ENCODE results near the gene FBXO34. TPM values are rescaled to one million over a fixed set of nuclear protein-coding genes. Genes with fewer than 3 reads are reported as not detected.

The FBXO34 gene
- 10 to 100 TPM; 18.7 to 26.1 TPM for total RNA-seq

GRCh38 chr14:55270832-55271571 lies at the start of gene FBXO34:
Gene FBXO34, plus strand, starts transcription at chr14:55271421. Its CDS starts 78,970 bp downstream, at chr14:55350391.
- Mint-ChIP-seq H3K27ac (peak within 1 kb of the TSS; percentile 52 to 94), H3K9me3 (no peaks in the 10 kb centered on the region), H3K4me1 (ENCODE audit: low read depth in 2 of 2) (peaks cover 29 to 30% of the 10 kb centered on the region in 2 donors), H3K4me3 (peak within 1 kb of the TSS; percentile 91), H3K27me3 (no peaks in the 10 kb centered on the region), H3K36me3 (no peaks in the 10 kb centered on the region)
- ATAC-seq, result peak; percentile 94 to 95
- DNase-seq (ENCODE audit: low spot score), result peak; percentile 98

GRCh38 chr14:55221968-55222367 lies 49.3 kb upstream of the FBXO34 start:
- DNase-seq (ENCODE audit: low spot score) (no peak), ATAC-seq (no peak)
- H3K4me1 Mint-ChIP-seq (ENCODE audit: low read depth in 2 of 2), result no peaks in the 10 kb centered on the region
- no peak overlapping the region for H3K4me3 Mint-ChIP-seq
- H3K36me3 Mint-ChIP-seq, result peaks cover 6% of the 10 kb centered on the region
- H3K27me3 Mint-ChIP-seq, result peaks cover 9 to 13% of the 10 kb centered on the region in 2 donors
- H3K9me3 Mint-ChIP-seq, result peaks cover 3% of the 10 kb centered on the region
- H3K27ac Mint-ChIP-seq, result no peak overlapping the region

- no peaks in the 10 kb centered on the region for H3K4me1 Mint-ChIP-seq (ENCODE audit: low read depth in 2 of 2)
- H3K9me3 Mint-ChIP-seq, result peaks cover 3% of the 10 kb centered on the region
- DNase-seq (ENCODE audit: low spot score) (no peak), ATAC-seq (no peak)
- peaks cover 11% of the 10 kb centered on the region for H3K36me3 Mint-ChIP-seq
- no peak overlapping the region for H3K4me3 Mint-ChIP-seq
- peaks cover 9 to 16% of the 10 kb centered on the region in 2 donors for H3K27me3 Mint-ChIP-seq
- no peak overlapping the region for H3K27ac Mint-ChIP-seq
Measured at GRCh38 chr14:55223364-55223763, 47.9 kb upstream of the FBXO34 start.

- H3K36me3 Mint-ChIP-seq, result peaks cover 11% of the 10 kb centered on the region
- H3K4me3 Mint-ChIP-seq, result no peak overlapping the region
- no peak for ATAC-seq
- H3K27ac Mint-ChIP-seq, result no peak overlapping the region
- H3K9me3 Mint-ChIP-seq, result peaks cover 3% of the 10 kb centered on the region
- no peak for DNase-seq (ENCODE audit: low spot score)
- H3K4me1 Mint-ChIP-seq (ENCODE audit: low read depth in 2 of 2), result no peaks in the 10 kb centered on the region
- peaks cover 9 to 10% of the 10 kb centered on the region in 2 donors for H3K27me3 Mint-ChIP-seq
Measured at GRCh38 chr14:55228261-55228660, 43.0 kb upstream of the FBXO34 start.

- Mint-ChIP-seq H3K36me3 (no peaks in the 10 kb centered on the region), H3K27me3 (peaks cover 16 to 22% of the 10 kb centered on the region in 2 donors), H3K4me1 (ENCODE audit: low read depth in 2 of 2) (no peaks in the 10 kb centered on the region), H3K4me3 (no peak overlapping the region), H3K27ac (no peak overlapping the region), H3K9me3 (no peaks in the 10 kb centered on the region)
- ATAC-seq, result no peak
- no peak for DNase-seq (ENCODE audit: low spot score)
Measured at GRCh38 chr14:55233591-55233990, 37.6 kb upstream of the FBXO34 start.

- no peaks in the 10 kb centered on the region for H3K36me3 Mint-ChIP-seq
- H3K4me1 Mint-ChIP-seq (ENCODE audit: low read depth in 2 of 2), result peaks cover 4% of the 10 kb centered on the region in 2 donors
- H3K27ac Mint-ChIP-seq, result no peak overlapping the region
- H3K27me3 Mint-ChIP-seq, result peaks cover 29 to 33% of the 10 kb centered on the region in 2 donors
- no peaks in the 10 kb centered on the region for H3K9me3 Mint-ChIP-seq
- DNase-seq (ENCODE audit: low spot score) (no peak), ATAC-seq (no peak)
- H3K4me3 Mint-ChIP-seq, result no peak overlapping the region
Measured at GRCh38 chr14:55238019-55238680, 33.1 kb upstream of the FBXO34 start.

GRCh38 chr14:55239320-55239719 lies 31.9 kb upstream of the FBXO34 start:
- Mint-ChIP-seq H3K27ac (no peak overlapping the region), H3K27me3 (peaks cover 29 to 31% of the 10 kb centered on the region in 2 donors), H3K4me1 (ENCODE audit: low read depth in 2 of 2) (peaks cover 4% of the 10 kb centered on the region in 2 donors), H3K36me3 (no peaks in the 10 kb centered on the region), H3K9me3 (no peaks in the 10 kb centered on the region), H3K4me3 (no peak overlapping the region)
- ATAC-seq (no peak), DNase-seq (ENCODE audit: low spot score) (no peak)

GRCh38 chr14:55240526-55241178 lies 30.6 kb upstream of the FBXO34 start:
- ATAC-seq, result no peak
- Mint-ChIP-seq H3K4me3 (no peak overlapping the region), H3K27ac (no peak overlapping the region), H3K36me3 (no peaks in the 10 kb centered on the region), H3K9me3 (no peaks in the 10 kb centered on the region), H3K27me3 (peaks cover 22 to 25% of the 10 kb centered on the region in 2 donors), H3K4me1 (ENCODE audit: low read depth in 2 of 2) (peaks cover 4% of the 10 kb centered on the region in 2 donors)
- no peak for DNase-seq (ENCODE audit: low spot score)

GRCh38 chr14:55241673-55242072 lies 29.5 kb upstream of the FBXO34 start:
- Mint-ChIP-seq H3K27me3 (peaks cover 22 to 33% of the 10 kb centered on the region in 2 donors), H3K27ac (no peak overlapping the region), H3K4me1 (ENCODE audit: low read depth in 2 of 2) (peaks cover 4% of the 10 kb centered on the region in 2 donors), H3K4me3 (no peak overlapping the region), H3K36me3 (no peaks in the 10 kb centered on the region), H3K9me3 (no peaks in the 10 kb centered on the region)
- DNase-seq (ENCODE audit: low spot score) (no peak), ATAC-seq (no peak)

GRCh38 chr14:55243386-55243785 lies 27.8 kb upstream of the FBXO34 start:
- Mint-ChIP-seq H3K9me3 (no peaks in the 10 kb centered on the region), H3K4me3 (no peak overlapping the region), H3K4me1 (ENCODE audit: low read depth in 2 of 2) (peaks cover 4% of the 10 kb centered on the region in 2 donors), H3K36me3 (no peaks in the 10 kb centered on the region), H3K27ac (no peak overlapping the region), H3K27me3 (peaks cover 27 to 40% of the 10 kb centered on the region in 2 donors)
- no peak for DNase-seq (ENCODE audit: low spot score)
- no peak for ATAC-seq

GRCh38 chr14:55243813-55244212 lies 27.4 kb upstream of the FBXO34 start:
- H3K27me3 Mint-ChIP-seq, result peaks cover 30 to 43% of the 10 kb centered on the region in 2 donors
- H3K9me3 Mint-ChIP-seq, result no peaks in the 10 kb centered on the region
- DNase-seq (ENCODE audit: low spot score) (no peak), ATAC-seq (no peak)
- H3K4me1 Mint-ChIP-seq (ENCODE audit: low read depth in 2 of 2), result peaks cover 4% of the 10 kb centered on the region in 2 donors
- H3K36me3 Mint-ChIP-seq, result no peaks in the 10 kb centered on the region
- no peak overlapping the region for H3K4me3 Mint-ChIP-seq
- no peak overlapping the region for H3K27ac Mint-ChIP-seq

- DNase-seq (ENCODE audit: low spot score) (no peak), ATAC-seq (no peak)
- Mint-ChIP-seq H3K27ac (no peak overlapping the region), H3K36me3 (no peaks in the 10 kb centered on the region), H3K4me3 (no peak overlapping the region), H3K27me3 (peaks cover 30 to 34% of the 10 kb centered on the region in 2 donors), H3K4me1 (ENCODE audit: low read depth in 2 of 2) (no peaks in the 10 kb centered on the region), H3K9me3 (no peaks in the 10 kb centered on the region)
Measured at GRCh38 chr14:55245657-55246268, 25.5 kb upstream of the FBXO34 start.

GRCh38 chr14:55248411-55248810 lies 22.8 kb upstream of the FBXO34 start:
- DNase-seq (ENCODE audit: low spot score), result no peak
- Mint-ChIP-seq H3K27me3 (peaks cover 25 to 26% of the 10 kb centered on the region in 2 donors), H3K4me3 (no peak overlapping the region), H3K27ac (no peak overlapping the region), H3K36me3 (no peaks in the 10 kb centered on the region), H3K4me1 (ENCODE audit: low read depth in 2 of 2) (no peaks in the 10 kb centered on the region), H3K9me3 (no peaks in the 10 kb centered on the region)
- ATAC-seq, result no peak
